HG02973 (cell line): ENCODE measurements around the gene CHI3L2.

Experiments used
- ATAC-seq: cut with Tn5 transposase; IDR thresholded peaks from one replicate; pipeline ENCODE4 v1.9.1; 2021; ENCODE audit warnings: moderate library complexity; ENCODE audit not compliant: unreplicated experiment

Gene CHI3L2

DNA sequence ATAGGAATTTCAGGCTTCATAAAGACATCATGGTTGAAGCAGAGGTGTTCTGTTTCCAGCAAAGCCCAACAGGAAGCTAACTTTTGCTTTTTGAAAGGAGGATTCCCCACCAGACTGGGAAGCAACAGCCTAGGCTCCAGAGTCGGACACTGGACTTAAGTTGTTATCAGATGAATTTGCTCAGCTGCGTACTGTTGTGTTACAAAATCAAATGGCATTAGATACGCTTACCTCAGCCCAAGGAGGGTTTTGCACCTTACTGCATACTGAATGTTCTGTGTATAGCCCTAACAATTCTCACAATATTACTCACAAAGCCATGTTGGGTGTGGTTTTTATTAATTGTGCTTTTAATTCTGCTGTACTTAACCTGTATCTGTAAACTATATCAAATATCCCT lies 62.6 kb downstream of the CHI3L2 start:
- ATAC-seq: no peak

DNA sequence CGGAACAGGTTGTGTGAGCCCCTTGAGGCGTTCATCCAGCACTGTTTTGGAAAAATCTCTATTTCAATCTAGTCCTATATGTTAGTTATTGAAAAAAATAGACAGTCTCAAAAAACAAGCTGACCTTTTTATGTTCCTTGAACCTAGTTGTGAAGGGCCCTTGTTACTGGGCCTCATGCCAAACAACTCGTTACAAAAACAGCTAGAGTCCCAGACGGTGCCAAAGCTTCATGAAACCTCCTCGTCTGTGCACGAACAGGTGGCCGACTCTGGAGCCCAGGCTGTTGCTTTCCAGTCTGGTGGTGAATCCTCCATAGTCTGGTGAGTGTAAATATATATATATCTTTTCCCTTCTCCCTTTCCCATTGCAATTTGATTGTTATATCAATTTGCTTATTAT lies 63.1 kb downstream of the CHI3L2 start, which contains the start of gene CHIA:
Gene CHIA (plus strand): TSS at position 222 of the 400 bp plus-strand sequence. CDS start 19,617 bp downstream, outside the sequence.
- no peak for ATAC-seq
